Peyer's patch (tissue), 4 donors: ENCODE results near the gene NR4A1.

Experiments used
- CTCF ChIP-seq, 6 experiments: fragments of 450-650 bp in 4 of 6; fragments of 200-600 bp in 2 of 6; sonication (generic) in 1 of 6; IDR thresholded peaks; one replicate each; pipeline ENCODE4 v1.5.1; 2017 to 2019; ENCODE audit warnings: antibody characterized with exemption in 6 of 6, mild to moderate bottlenecking in 3 of 6, moderate library complexity in 1 of 6
- POLR2A ChIP-seq, 2 donors: fragments of 450-650 bp; IDR thresholded peaks; one replicate each; pipeline ENCODE4 v1.5.1; 2017; ENCODE audit warnings: antibody characterized with exemption in 2 of 2, mild to moderate bottlenecking in 2 of 2, moderate library complexity in 2 of 2

GRCh38 chr12:52023976-52024688 lies 27.1 kb upstream of the NR4A1 start:
- TF ChIP-seq CTCF (IDR thresholded peaks at IDR 0.05) (no peak), POLR2A (IDR thresholded peaks at IDR 0.05) (no peak)
